ENCODE measurements around the gene OOEP.

DNA sequence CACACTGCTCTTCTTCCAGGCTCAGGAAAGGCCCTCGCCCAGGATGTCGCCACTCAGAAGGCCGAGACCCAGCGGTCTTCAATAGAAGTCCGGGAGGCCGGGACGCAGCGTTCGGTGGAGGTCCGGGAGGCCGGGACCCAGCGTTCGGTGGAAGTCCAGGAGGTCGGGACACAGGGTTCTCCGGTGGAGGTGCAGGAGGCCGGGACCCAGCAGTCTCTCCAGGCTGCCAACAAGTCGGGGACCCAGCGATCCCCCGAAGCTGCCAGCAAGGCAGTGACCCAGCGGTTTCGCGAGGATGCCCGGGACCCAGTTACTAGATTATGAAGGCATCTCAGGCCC lies 6.2 kb downstream of the OOEP start:
- TF ChIP-seq EZH2phosphoT487 (IDR thresholded peaks at IDR 0.05) = no peak
- TF ChIP-seq, protein P1, sequence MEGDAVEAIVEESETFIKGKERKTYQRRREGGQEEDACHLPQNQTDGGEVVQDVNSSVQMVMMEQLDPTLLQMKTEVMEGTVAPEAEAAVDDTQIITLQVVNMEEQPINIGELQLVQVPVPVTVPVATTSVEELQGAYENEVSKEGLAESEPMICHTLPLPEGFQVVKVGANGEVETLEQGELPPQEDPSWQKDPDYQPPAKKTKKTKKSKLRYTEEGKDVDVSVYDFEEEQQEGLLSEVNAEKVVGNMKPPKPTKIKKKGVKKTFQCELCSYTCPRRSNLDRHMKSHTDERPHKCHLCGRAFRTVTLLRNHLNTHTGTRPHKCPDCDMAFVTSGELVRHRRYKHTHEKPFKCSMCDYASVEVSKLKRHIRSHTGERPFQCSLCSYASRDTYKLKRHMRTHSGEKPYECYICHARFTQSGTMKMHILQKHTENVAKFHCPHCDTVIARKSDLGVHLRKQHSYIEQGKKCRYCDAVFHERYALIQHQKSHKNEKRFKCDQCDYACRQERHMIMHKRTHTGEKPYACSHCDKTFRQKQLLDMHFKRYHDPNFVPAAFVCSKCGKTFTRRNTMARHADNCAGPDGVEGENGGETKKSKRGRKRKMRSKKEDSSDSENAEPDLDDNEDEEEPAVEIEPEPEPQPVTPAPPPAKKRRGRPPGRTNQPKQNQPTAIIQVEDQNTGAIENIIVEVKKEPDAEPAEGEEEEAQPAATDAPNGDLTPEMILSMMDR (IDR thresholded peaks at IDR 0.05) = no peak
- TF ChIP-seq EZH2 (IDR thresholded peaks at IDR 0.05) = no peak
